GM18861 (cell line): Measurements from ENCODE around the gene DENND4A.
"Not testable (repeated sequence)": the region's sequence is repeated elsewhere in the genome, so short reads cannot be mapped to it uniquely, and the experiment has no call there.

ENCODE experiments used
- ATAC-seq: cut with Tn5 transposase; IDR thresholded peaks from one replicate; pipeline ENCODE4 v1.9.1; 2021; ENCODE audit not compliant: unreplicated experiment

Gene DENND4A

GRCh38 chr15:65819563-65819960 is 27.5 kb upstream of the DENND4A start:
- ATAC-seq = no peak

GRCh38 chr15:65818927-65819562 is 27.0 kb upstream of the DENND4A start:
- ATAC-seq = peak; percentile 71

- no peak for ATAC-seq
Observed at GRCh38 chr15:65816441-65816840, 24.3 kb upstream of the DENND4A start.

GRCh38 chr15:65816008-65816407 is 23.9 kb upstream of the DENND4A start:
- ATAC-seq = not testable (repeated sequence)

- not testable (repeated sequence) for ATAC-seq
Observed at GRCh38 chr15:65814271-65814670, 22.2 kb upstream of the DENND4A start.

GRCh38 chr15:65812916-65813315 is 20.8 kb upstream of the DENND4A start:
- no peak for ATAC-seq

GRCh38 chr15:65812467-65812866 is 20.4 kb upstream of the DENND4A start:
- no peak for ATAC-seq

- no peak for ATAC-seq
Observed at GRCh38 chr15:65811835-65812234, 19.7 kb upstream of the DENND4A start.

GRCh38 chr15:65811011-65811733 is 19.1 kb upstream of the DENND4A start:
- ATAC-seq = not testable (repeated sequence)

GRCh38 chr15:65806397-65806796 is 14.3 kb upstream of the DENND4A start:
- no peak for ATAC-seq

- ATAC-seq = no peak
Observed at GRCh38 chr15:65805019-65805745, 13.1 kb upstream of the DENND4A start.

- ATAC-seq = no peak
Observed at GRCh38 chr15:65804252-65804931, 12.3 kb upstream of the DENND4A start.

- no peak for ATAC-seq
Observed at GRCh38 chr15:65801229-65801805, 9.2 kb upstream of the DENND4A start.

- no peak for ATAC-seq
Observed at GRCh38 chr15:65796610-65797078, 4.6 kb upstream of the DENND4A start.

GRCh38 chr15:65795663-65796216 is 3.6 kb upstream of the DENND4A start:
- no peak for ATAC-seq

- ATAC-seq = no peak
Observed at GRCh38 chr15:65793818-65794104, 1.7 kb upstream of the DENND4A start.

- ATAC-seq = no peak
Observed at GRCh38 chr15:65792988-65793817, 1.1 kb upstream of the DENND4A start.

- no peak for ATAC-seq
Observed at GRCh38 chr15:65791335-65792137, 557 bp downstream of the DENND4A start.

- ATAC-seq = no peak
Observed at GRCh38 chr15:65790694-65791334, 1.3 kb downstream of the DENND4A start.
